ENCODE results near the gene C2CD3. TPM values are rescaled to one million over a fixed set of nuclear protein-coding genes. Genes with fewer than 3 reads are reported as not detected.

Gene C2CD3
- total RNA-seq, 1 donor from 2014 or later, result 25.2 TPM

GRCh38 chr11:73999581-74000306 is 171.1 kb downstream of the C2CD3 start:
- Mint-ChIP-seq H3K27ac (ENCODE audit: unreplicated experiment) (no peak overlapping the region), H3K36me3 (ENCODE audit: unreplicated experiment) (peaks cover 9% of the 10 kb centered on the region), H3K9me3 (ENCODE audit: unreplicated experiment) (no peaks in the 10 kb centered on the region), H3K4me3 (ENCODE audit: unreplicated experiment) (no peak overlapping the region), H3K4me1 (ENCODE audit: unreplicated experiment) (no peaks in the 10 kb centered on the region), H3K27me3 (ENCODE audit: unreplicated experiment) (no peaks in the 10 kb centered on the region)
- DNase-seq (ENCODE audit: extremely low spot score, unreplicated experiment), result no peak
- no peak for TF ChIP-seq CTCF (IDR thresholded peaks at IDR 0.05)

- TF ChIP-seq CTCF (IDR thresholded peaks at IDR 0.05), result no peak
- Mint-ChIP-seq H3K4me1 (ENCODE audit: unreplicated experiment) (no peaks in the 10 kb centered on the region), H3K36me3 (ENCODE audit: unreplicated experiment) (peaks cover 9% of the 10 kb centered on the region), H3K9me3 (ENCODE audit: unreplicated experiment) (no peaks in the 10 kb centered on the region), H3K4me3 (ENCODE audit: unreplicated experiment) (no peak overlapping the region), H3K27ac (ENCODE audit: unreplicated experiment) (no peak overlapping the region), H3K27me3 (ENCODE audit: unreplicated experiment) (no peaks in the 10 kb centered on the region)
- no peak for DNase-seq (ENCODE audit: extremely low spot score, unreplicated experiment)
Observed at GRCh38 chr11:73998846-73999575, 171.8 kb downstream of the C2CD3 start.

DNA sequence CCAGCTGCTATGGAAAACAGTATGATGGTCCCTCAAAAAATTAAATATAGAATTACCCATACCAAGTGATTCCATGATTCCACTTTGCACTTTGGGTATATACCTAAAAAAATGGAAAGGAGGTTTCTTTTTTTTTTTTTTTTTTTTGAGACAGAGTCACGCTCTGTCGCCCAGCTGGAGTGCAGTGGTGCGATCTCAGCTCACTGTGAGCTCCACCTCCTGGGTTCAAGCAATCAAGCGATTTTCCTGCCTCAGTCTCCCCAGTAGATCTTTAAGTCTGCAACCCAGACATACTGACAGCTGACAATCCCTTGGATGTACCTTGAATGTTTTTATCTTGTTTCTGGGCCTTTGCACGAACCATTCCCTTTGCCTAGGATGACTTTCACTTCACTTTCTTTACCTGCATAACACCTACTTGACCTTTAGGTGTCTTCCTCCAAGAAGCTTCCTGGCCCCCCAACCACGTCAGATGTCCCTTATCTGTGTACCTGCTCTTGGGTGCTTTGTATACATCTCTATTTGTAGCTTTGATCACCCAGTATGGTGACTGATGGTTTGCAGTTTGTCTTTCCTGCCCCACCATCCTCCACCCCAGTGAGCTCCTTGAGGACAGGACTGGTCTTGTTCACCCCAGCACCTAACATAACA is 173.6 kb downstream of the C2CD3 start:
- no peaks in the 10 kb centered on the region for H3K4me1 Mint-ChIP-seq (ENCODE audit: unreplicated experiment)
- H3K4me3 Mint-ChIP-seq (ENCODE audit: unreplicated experiment), result no peak overlapping the region
- peaks cover 3% of the 10 kb centered on the region for H3K36me3 Mint-ChIP-seq (ENCODE audit: unreplicated experiment)
- H3K27me3 Mint-ChIP-seq (ENCODE audit: unreplicated experiment), result no peaks in the 10 kb centered on the region
- H3K27ac Mint-ChIP-seq (ENCODE audit: unreplicated experiment), result no peak overlapping the region
- no peaks in the 10 kb centered on the region for H3K9me3 Mint-ChIP-seq (ENCODE audit: unreplicated experiment)
- no peak for DNase-seq (ENCODE audit: extremely low spot score, unreplicated experiment)
- TF ChIP-seq CTCF (IDR thresholded peaks at IDR 0.05), result no peak

DNA sequence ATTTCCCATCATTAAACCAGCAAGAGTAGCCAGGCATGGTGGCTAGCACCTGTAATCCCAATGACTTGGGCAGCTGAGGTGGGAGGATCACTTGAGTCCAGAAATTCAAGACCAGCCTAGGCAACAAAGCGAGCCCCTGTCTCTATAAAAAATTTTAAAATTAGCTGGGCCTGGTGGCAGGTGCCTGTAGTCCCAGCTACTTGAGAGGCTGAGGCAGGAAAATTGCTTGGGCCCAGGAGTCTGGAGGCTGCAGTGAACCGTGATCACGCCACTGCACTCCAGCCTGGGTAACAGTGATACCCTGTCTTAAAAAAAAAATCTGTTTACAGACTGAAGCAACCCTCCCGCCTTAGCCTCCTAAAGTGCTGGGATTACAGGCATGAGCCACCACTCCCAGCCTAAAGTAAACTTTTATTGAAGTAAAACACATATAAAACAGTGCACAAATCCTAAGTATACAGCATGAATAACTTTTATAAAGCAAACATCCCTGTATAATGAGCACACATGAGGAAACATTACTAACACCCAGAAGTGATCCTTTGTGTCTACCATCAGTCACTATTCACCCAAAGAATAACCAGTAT is 174.5 kb downstream of the C2CD3 start:
- Mint-ChIP-seq H3K9me3 (ENCODE audit: unreplicated experiment) (no peaks in the 10 kb centered on the region), H3K36me3 (ENCODE audit: unreplicated experiment) (peaks cover 3% of the 10 kb centered on the region), H3K27ac (ENCODE audit: unreplicated experiment) (no peak overlapping the region), H3K27me3 (ENCODE audit: unreplicated experiment) (no peaks in the 10 kb centered on the region), H3K4me3 (ENCODE audit: unreplicated experiment) (no peak overlapping the region), H3K4me1 (ENCODE audit: unreplicated experiment) (no peaks in the 10 kb centered on the region)
- no peak for TF ChIP-seq CTCF (IDR thresholded peaks at IDR 0.05)
- no peak for DNase-seq (ENCODE audit: extremely low spot score, unreplicated experiment)

Measured in osteocyte (in vitro differentiated cells).